ENCODE data around the gene GABPB1. TPM values are rescaled to one million over a fixed set of nuclear protein-coding genes. Genes with fewer than 3 reads are reported as not detected.
"Not testable (repeated sequence)": the region's sequence is repeated elsewhere in the genome, so short reads cannot be mapped to it uniquely, and the experiment has no call there.

GABPB1 gene
- total and polyA plus RNA-seq, 3 experiments from 2014 or later, result 22.5 to 46.5 (median 45.7) TPM

DNA sequence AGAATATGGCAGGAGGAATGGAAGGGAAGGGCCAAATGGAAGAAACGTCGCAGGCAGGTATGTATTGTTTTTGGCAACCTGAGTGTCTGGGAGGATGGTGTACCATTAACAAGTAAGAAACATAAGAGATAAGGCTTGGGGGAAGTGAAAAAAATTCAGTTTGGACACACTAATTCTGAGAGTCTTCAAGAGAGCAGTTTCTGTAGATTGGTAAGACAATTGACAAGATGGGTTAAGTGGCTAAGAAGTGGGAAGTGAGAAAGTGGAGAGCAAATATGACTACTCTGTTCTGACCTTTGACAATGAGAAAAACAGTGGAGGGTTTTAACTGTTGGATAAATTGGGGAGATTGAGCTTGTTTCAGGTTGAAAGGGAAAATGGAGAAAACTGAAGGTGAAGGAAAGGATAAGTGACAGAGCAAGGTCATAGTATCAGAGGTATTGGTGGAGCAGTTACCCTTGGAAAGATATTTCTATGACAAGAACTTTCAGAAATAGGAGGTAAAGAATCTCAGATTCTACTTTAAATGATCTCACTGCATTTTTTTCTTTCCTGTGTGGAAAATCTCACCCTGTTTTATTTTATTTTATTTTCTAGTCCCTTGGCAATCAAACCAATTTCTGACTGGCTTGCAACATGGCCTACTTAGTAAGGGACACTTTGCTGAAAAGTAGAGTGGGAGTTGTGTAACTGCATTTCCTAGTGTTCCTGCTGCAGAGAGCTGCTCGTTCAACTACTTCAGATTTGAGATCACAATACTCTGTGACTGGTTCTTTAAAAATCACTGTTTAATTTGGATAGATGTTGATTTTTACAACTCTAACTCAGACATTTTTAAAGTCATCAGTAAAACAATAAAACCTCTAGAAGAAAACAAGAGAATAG is 23.1 kb upstream of the GABPB1 start:
- H3K9me3 ChIP-seq (ENCODE audit: low read length), result no peaks in the 10 kb centered on the region
- Mint-ChIP-seq H3K9me3 (no peaks in the 10 kb centered on the region), H3K27me3 (peaks cover 0 to 3% of the 10 kb centered on the region in 2 donors), H3K4me1 (no peaks in the 10 kb centered on the region), H3K27ac (peak overlapping the region in 2 of 8 donors; percentile 5 to 28), H3K4me3 (peak overlapping the region in 1 of 7 donors; percentile 0), H3K36me3 (peaks cover 0 to 15% (median 0%) of the 10 kb centered on the region in 3 donors)
- ChIA-PET POLR2A (no interaction called here), CTCF (no interaction called here)
- H3K27ac ChIP-seq (ENCODE audit: low read depth, low read length), result no peak overlapping the region
- no peaks in the 10 kb centered on the region for H3K4me1 ChIP-seq (ENCODE audit: insufficient read depth, low read length)
- DNase-seq, result no peak
- H3K4me3 ChIP-seq (ENCODE audit: low read length), result no peak overlapping the region
- H3K36me3 ChIP-seq (ENCODE audit: insufficient read depth, low read length), result no peaks in the 10 kb centered on the region
- H3K27me3 ChIP-seq (ENCODE audit: insufficient read depth, low read length, poor library complexity, severe bottlenecking), result no peaks in the 10 kb centered on the region

DNA sequence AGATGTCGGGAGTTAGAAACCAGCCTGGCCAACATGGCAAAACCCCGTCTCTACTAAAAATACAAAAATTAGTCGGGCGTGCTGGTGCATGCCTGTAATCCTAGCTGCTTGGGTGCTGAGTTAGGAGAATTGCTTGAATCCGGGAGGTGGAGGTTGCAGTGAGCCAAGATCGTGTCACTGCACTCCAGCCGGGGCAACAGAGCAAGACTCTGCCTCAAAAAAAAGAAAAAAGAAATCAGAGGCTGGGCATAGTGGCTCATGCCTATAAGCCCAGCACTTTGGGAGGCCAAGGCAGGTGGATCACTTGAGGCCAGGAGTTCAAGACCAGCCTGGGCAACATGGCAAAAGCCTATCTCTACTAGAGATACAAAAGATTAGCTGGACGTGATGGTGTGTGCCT is 14.6 kb upstream of the GABPB1 start:
- H3K36me3 ChIP-seq (ENCODE audit: insufficient read depth, low read length); H3K4me1 Mint-ChIP-seq; H3K4me3 ChIP-seq (ENCODE audit: low read length); DNase-seq; POLR2A ChIA-PET; H3K27me3 ChIP-seq (ENCODE audit: insufficient read depth, low read length, poor library complexity, severe bottlenecking); H3K4me3 Mint-ChIP-seq; H3K4me1 ChIP-seq (ENCODE audit: insufficient read depth, low read length); H3K27ac Mint-ChIP-seq; H3K9me3 Mint-ChIP-seq; CTCF ChIA-PET; H3K27ac ChIP-seq (ENCODE audit: low read depth, low read length); H3K27me3 Mint-ChIP-seq; H3K9me3 ChIP-seq (ENCODE audit: low read length): not testable (repeated sequence)
- peaks cover 0 to 14% (median 3%) of the 10 kb centered on the region in 3 donors for H3K36me3 Mint-ChIP-seq

DNA sequence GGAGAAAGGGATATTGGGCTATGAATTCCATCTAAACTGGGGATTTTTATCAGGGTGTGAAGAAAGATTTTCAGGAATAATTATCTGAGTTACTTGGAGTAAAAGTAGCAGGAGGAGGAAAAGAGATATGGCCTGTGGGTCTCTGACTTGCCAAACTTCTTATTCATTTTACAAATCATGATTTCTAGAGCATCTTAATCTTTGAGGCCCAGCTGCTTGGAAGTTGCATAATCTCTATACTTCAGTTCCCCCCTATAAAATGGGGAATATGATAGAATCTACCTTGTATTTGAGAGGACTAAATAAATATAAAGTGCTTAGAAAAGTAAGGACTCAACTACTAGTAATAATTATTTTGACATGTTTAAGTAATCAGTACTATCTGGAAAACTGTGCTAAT is 11.0 kb upstream of the GABPB1 start:
- Mint-ChIP-seq H3K4me3 (no peak overlapping the region), H3K27me3 (no peaks in the 10 kb centered on the region), H3K36me3 (peaks cover 0 to 32% (median 11%) of the 10 kb centered on the region in 3 donors), H3K27ac (peak overlapping the region in 2 of 8 donors; percentile 50 to 61), H3K4me1 (peaks cover 17 to 35% (median 35%) of the 10 kb centered on the region in 3 donors), H3K9me3 (no peaks in the 10 kb centered on the region)
- no peak overlapping the region for H3K27ac ChIP-seq (ENCODE audit: low read depth, low read length)
- H3K4me1 ChIP-seq (ENCODE audit: insufficient read depth, low read length), result no peaks in the 10 kb centered on the region
- no peaks in the 10 kb centered on the region for H3K27me3 ChIP-seq (ENCODE audit: insufficient read depth, low read length, poor library complexity, severe bottlenecking)
- no peaks in the 10 kb centered on the region for H3K9me3 ChIP-seq (ENCODE audit: low read length)
- no peak overlapping the region for H3K4me3 ChIP-seq (ENCODE audit: low read length)
- DNase-seq, result no peak
- ChIA-PET POLR2A (no interaction called here), CTCF (no interaction called here)
- peaks cover 4% of the 10 kb centered on the region for H3K36me3 ChIP-seq (ENCODE audit: insufficient read depth, low read length)

DNA sequence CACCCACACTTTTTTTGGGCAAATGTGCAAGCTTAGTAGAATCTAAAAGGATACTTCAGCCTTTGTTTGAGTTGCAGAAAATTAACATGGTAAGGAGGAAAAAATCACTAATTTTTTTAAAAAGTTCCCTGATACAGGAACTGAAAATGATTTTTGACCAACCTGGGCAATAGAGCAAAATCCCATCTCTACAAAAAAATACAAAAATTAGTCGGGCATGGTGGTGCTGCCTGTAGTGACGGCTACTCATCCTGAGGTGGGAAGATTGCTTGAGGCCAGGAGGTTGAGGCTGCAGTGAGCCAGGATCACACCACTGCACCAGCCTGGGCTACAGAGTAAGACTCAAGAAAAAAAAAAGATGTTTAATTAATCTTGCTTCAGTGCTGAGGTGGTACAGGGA is 10.6 kb upstream of the GABPB1 start:
- Histone ChIP-seq H3K36me3 (ENCODE audit: insufficient read depth, low read length) (peaks cover 6% of the 10 kb centered on the region), H3K4me1 (ENCODE audit: insufficient read depth, low read length) (no peaks in the 10 kb centered on the region), H3K27ac (ENCODE audit: low read depth, low read length) (no peak overlapping the region), H3K9me3 (ENCODE audit: low read length) (no peaks in the 10 kb centered on the region), H3K27me3 (ENCODE audit: insufficient read depth, low read length, poor library complexity, severe bottlenecking) (no peaks in the 10 kb centered on the region), H3K4me3 (ENCODE audit: low read length) (no peak overlapping the region)
- ChIA-PET POLR2A (no interaction called here), CTCF (no interaction called here)
- Mint-ChIP-seq H3K4me3 (no peak overlapping the region), H3K4me1 (peaks cover 17 to 39% (median 35%) of the 10 kb centered on the region in 3 donors), H3K27me3 (no peaks in the 10 kb centered on the region), H3K27ac (peak overlapping the region in 2 of 8 donors; percentile 50 to 61), H3K36me3 (peaks cover 0 to 33% (median 10%) of the 10 kb centered on the region in 3 donors), H3K9me3 (no peaks in the 10 kb centered on the region)
- no peak for DNase-seq

DNA sequence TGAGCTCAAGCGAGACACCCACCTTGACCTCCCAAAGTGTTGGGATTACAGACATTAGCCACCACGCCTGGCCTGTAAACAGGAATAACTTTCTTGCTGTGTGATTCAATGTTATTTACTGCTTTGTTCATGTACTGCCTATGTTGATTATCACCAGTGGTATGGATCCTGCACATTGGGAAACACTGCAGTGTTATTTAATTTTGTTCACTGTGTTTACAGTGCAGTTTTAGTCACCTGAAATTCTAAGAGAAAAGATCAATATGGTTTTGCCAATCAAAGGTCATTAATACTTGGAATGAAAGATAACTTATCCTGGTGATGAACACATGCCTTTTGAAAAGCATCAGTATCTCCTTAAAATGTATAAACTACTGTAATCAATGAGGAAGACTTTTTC is 8.6 kb upstream of the GABPB1 start:
- peaks cover 0 to 46% (median 10%) of the 10 kb centered on the region in 3 donors for H3K36me3 Mint-ChIP-seq
- Histone ChIP-seq H3K4me3 (ENCODE audit: low read length) (no peak overlapping the region), H3K4me1 (ENCODE audit: insufficient read depth, low read length) (peaks cover 5% of the 10 kb centered on the region), H3K36me3 (ENCODE audit: insufficient read depth, low read length) (peaks cover 13% of the 10 kb centered on the region), H3K27ac (ENCODE audit: low read depth, low read length) (no peak overlapping the region), H3K9me3 (ENCODE audit: low read length) (no peaks in the 10 kb centered on the region), H3K27me3 (ENCODE audit: insufficient read depth, low read length, poor library complexity, severe bottlenecking) (no peaks in the 10 kb centered on the region)
- CTCF ChIA-PET, result no interaction called here
- no peak for DNase-seq
- H3K4me3 Mint-ChIP-seq, result no peak overlapping the region
- H3K27ac Mint-ChIP-seq, result peak overlapping the region in 4 of 8 donors; percentile 37 to 72 (median 58)
- peaks cover 23 to 53% (median 42%) of the 10 kb centered on the region in 3 donors for H3K4me1 Mint-ChIP-seq
- POLR2A ChIA-PET, result interaction anchor here (0.6 kb wide), 1 partner anchor 12 kb away, joined by 4 read pairs; no protein-coding TSS in a partner anchor
- no peaks in the 10 kb centered on the region for H3K27me3 Mint-ChIP-seq
- no peaks in the 10 kb centered on the region for H3K9me3 Mint-ChIP-seq

DNA sequence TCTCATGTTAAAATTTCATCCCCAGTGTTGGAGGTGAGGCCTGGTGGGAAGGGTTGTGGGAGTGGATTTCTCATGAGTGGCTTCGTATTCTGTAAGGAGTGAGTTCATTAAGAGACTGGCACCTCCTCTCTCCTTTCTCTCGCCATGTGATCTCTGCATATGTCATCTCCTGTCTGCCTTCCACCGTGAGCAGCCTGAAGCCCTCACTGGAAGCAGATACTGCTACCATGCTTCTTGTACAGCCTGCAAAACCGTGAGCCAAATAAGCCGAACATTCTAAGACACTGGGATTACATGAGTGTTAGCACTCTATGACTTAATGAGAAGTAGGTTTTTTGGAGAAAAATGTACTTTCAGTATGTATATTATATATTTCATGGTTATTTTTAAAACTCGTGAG is 6.8 kb upstream of the GABPB1 start:
- ChIA-PET POLR2A (interaction anchor here (1.0 kb wide), 1 partner anchor 9 kb away, joined by 3 read pairs; no protein-coding TSS in a partner anchor), CTCF (no interaction called here)
- no peak overlapping the region for H3K4me3 ChIP-seq (ENCODE audit: low read length)
- Mint-ChIP-seq H3K36me3 (peaks cover 0 to 51% (median 17%) of the 10 kb centered on the region in 3 donors), H3K27me3 (no peaks in the 10 kb centered on the region), H3K9me3 (no peaks in the 10 kb centered on the region), H3K4me3 (peak overlapping the region in 1 of 7 donors; percentile 38), H3K4me1 (peaks cover 34 to 71% (median 59%) of the 10 kb centered on the region in 3 donors), H3K27ac (peak overlapping the region in 7 of 8 donors; percentile 3 to 91 (median 37))
- no peak overlapping the region for H3K27ac ChIP-seq (ENCODE audit: low read depth, low read length)
- no peaks in the 10 kb centered on the region for H3K9me3 ChIP-seq (ENCODE audit: low read length)
- peaks cover 17% of the 10 kb centered on the region for H3K4me1 ChIP-seq (ENCODE audit: insufficient read depth, low read length)
- no peak for DNase-seq
- peaks cover 13% of the 10 kb centered on the region for H3K36me3 ChIP-seq (ENCODE audit: insufficient read depth, low read length)
- H3K27me3 ChIP-seq (ENCODE audit: insufficient read depth, low read length, poor library complexity, severe bottlenecking), result no peaks in the 10 kb centered on the region

DNA sequence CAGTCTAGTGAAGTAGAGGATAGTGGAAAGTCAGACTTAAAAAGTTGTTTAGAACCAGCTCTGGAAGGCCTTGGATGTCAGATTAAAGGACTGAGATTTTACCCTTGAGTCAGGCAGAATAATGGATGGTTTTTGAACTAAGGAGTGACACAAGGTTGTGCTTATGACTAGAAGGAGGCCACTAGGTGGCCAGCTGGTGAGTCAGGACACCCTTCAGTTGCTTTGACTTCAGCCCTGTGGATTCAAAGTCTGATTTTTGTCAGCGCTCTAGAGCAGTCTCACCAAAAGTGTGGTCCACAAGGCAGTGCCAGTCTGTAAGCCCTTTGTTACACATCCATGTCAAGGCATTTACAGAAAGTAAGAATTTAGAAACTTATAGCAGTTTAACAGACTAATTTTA is 3.8 kb upstream of the GABPB1 start:
- Mint-ChIP-seq H3K27me3 (peaks cover 0 to 10% of the 10 kb centered on the region in 2 donors), H3K27ac (no peak overlapping the region), H3K4me3 (no peak overlapping the region), H3K9me3 (peaks cover 0 to 4% (median 0%) of the 10 kb centered on the region in 5 donors), H3K36me3 (peaks cover 0 to 63% (median 19%) of the 10 kb centered on the region in 3 donors), H3K4me1 (peaks cover 43 to 74% (median 65%) of the 10 kb centered on the region in 3 donors)
- ChIA-PET POLR2A (no interaction called here), CTCF (no interaction called here)
- H3K36me3 ChIP-seq (ENCODE audit: insufficient read depth, low read length), result peaks cover 13% of the 10 kb centered on the region
- H3K4me3 ChIP-seq (ENCODE audit: low read length), result no peak overlapping the region
- no peak for DNase-seq
- no peaks in the 10 kb centered on the region for H3K9me3 ChIP-seq (ENCODE audit: low read length)
- no peaks in the 10 kb centered on the region for H3K27me3 ChIP-seq (ENCODE audit: insufficient read depth, low read length, poor library complexity, severe bottlenecking)
- H3K27ac ChIP-seq (ENCODE audit: low read depth, low read length), result no peak overlapping the region
- peaks cover 27% of the 10 kb centered on the region for H3K4me1 ChIP-seq (ENCODE audit: insufficient read depth, low read length)

DNA sequence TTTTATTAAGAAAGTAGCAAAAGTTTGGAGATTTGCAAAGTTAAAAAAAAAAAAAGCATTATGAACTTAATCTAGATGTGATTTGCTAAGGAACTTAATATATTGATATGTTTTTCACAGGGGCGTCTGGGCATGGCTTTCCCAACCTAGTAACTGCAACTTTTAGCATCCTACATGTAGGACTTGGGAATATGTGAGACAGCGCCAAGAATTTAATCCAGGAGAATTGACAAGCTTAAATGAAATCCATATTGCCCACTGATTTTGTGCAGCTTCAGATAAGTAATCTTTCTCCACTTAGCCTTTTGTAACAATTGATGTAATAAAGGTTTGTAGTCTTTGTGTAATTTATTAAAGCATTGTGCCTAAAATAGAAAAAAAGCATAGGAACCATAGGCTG is 982 bp upstream of the GABPB1 start:
- Mint-ChIP-seq H3K9me3 (peaks cover 0 to 4% (median 0%) of the 10 kb centered on the region in 5 donors), H3K27me3 (peaks cover 0 to 10% of the 10 kb centered on the region in 2 donors), H3K27ac (peak overlapping the region; percentile 98 to 100 (median 99)), H3K4me1 (peaks cover 42 to 68% (median 60%) of the 10 kb centered on the region in 3 donors), H3K36me3 (peaks cover 0 to 64% (median 10%) of the 10 kb centered on the region in 3 donors), H3K4me3 (peak overlapping the region; percentile 94 to 98 (median 97))
- Histone ChIP-seq H3K27ac (ENCODE audit: low read depth, low read length) (peak overlapping the region; percentile 88), H3K9me3 (ENCODE audit: low read length) (no peaks in the 10 kb centered on the region), H3K4me3 (ENCODE audit: low read length) (peak overlapping the region; percentile 62), H3K4me1 (ENCODE audit: insufficient read depth, low read length) (peaks cover 35% of the 10 kb centered on the region), H3K36me3 (ENCODE audit: insufficient read depth, low read length) (peaks cover 9% of the 10 kb centered on the region), H3K27me3 (ENCODE audit: insufficient read depth, low read length, poor library complexity, severe bottlenecking) (no peaks in the 10 kb centered on the region)
- ChIA-PET POLR2A (interaction anchor here (0.6 to 5.0 kb wide), 8 partner anchors 46 to 1545 kb away, joined by 3 to 44 read pairs (median 5); partner anchors contain the start of genes CEP152, COPS2, EID1 and GALK2), CTCF (interaction anchor here (1.7 kb wide), 1 partner anchor 10 kb away, joined by 5 read pairs; no protein-coding TSS in a partner anchor)
- no peak for DNase-seq
